A549 (cell line): Measurements from ENCODE around the gene WFDC1. TPM values are rescaled to one million over a fixed set of nuclear protein-coding genes. Genes with fewer than 3 reads are reported as not detected.

Experiments used
- ATAC-seq, 2 experiments: fragments of 200-7000 bp in 1 of 2; fragments of >200 bp in 1 of 2; cut with Nextera tagmentation in 1 of 2; cut with Tn5 transposase in 1 of 2; 3 replicates each; pipeline versions ENCODE4 v1.8.0 to v1.9.1; 2018 to 2020; ENCODE audit warnings: mild to moderate bottlenecking in 1 of 2, moderate library complexity in 1 of 2
- CTCF ChIA-PET: fragments of 300-600 bp; sonication (Branson Sonifier 250); formaldehyde crosslinking; extraction: SDS; loops from one replicate; lab custom pipeline; 2021; ENCODE audit warnings: antibody characterized with exemption, inconsistent platforms; lab: Yijun Ruan, JAX
- POLR2A ChIA-PET: fragments of 350-600 bp; formaldehyde crosslinking; extraction: SDS; loops from one replicate; lab custom pipeline; 2021; ENCODE audit warnings: antibody characterized with exemption, inconsistent platforms; lab: Yijun Ruan, JAX
- DNase-seq, 2 experiments: peaks; one replicate each; pipeline versions ENCODE4 v3.0.0 to v3.0.0-alpha.2; 2011 to 2016; ENCODE audit warnings: low read depth in 1 of 2, low spot score in 1 of 2
- FAIRE-seq: peaks from 2 replicates; lab custom pipeline; 2011; peaks lifted over from hg19 to GRCh38; lab: Jason Lieb, UNC
- H3K27ac ChIP-seq, 2 experiments: fragments of >200 bp; sonication (Bioruptor Twin); formaldehyde crosslinking; 3 replicates each; pipeline ENCODE4 v1.5.1; 2016 to 2017
- H3K4me1 ChIP-seq: fragments of >200 bp; sonication (Bioruptor Twin); formaldehyde crosslinking; 3 replicates; pipeline ENCODE4 v1.6.1; 2016
- H3K4me2 ChIP-seq: fragments of >200 bp; sonication (Bioruptor Twin); formaldehyde crosslinking; 3 replicates; pipeline ENCODE4 v1.6.1; 2016
- H3K4me3 ChIP-seq: fragments of >200 bp; sonication (Bioruptor Twin); formaldehyde crosslinking; 3 replicates; pipeline ENCODE4 v1.5.1; 2016
- H3K9me3 ChIP-seq: fragments of >200 bp; sonication (Bioruptor Twin); formaldehyde crosslinking; 3 replicates; pipeline ENCODE4 v1.6.1; 2016
- BCL3 ChIP-seq: fragments of >200 bp; sonication (Bioruptor Twin); formaldehyde crosslinking; IDR thresholded peaks from 3 replicates; pipeline ENCODE4 v1.6.1; 2016
- CBX2 ChIP-seq: fragments of 200-600 bp; sonication (generic); IDR thresholded peaks from 2 replicates; pipeline ENCODE4 v1.6.1; 2016; ENCODE audit warnings: low read depth, mild to moderate bottlenecking, borderline replicate concordance
- CBX8 ChIP-seq: fragments of 200-600 bp; sonication (generic); IDR thresholded peaks from 2 replicates; pipeline ENCODE4 v1.6.1; 2016
- CTCF ChIP-seq: fragments of >200 bp; sonication (Bioruptor Twin); formaldehyde crosslinking; IDR thresholded peaks from 3 replicates; pipeline ENCODE4 v1.5.1; 2016
- EHF ChIP-seq: fragments of 250-450 bp; sonication (Bioruptor Pico); IDR thresholded peaks from 2 replicates; pipeline ENCODE4 v1.5.0; 2020; ENCODE audit warnings: mild to moderate bottlenecking
- ELK1 ChIP-seq: fragments of 150-350 bp; IDR thresholded peaks from 2 replicates; pipeline ENCODE4 v1.6.1; 2014; ENCODE audit warnings: low read depth, mild to moderate bottlenecking, low read length
- EP300 ChIP-seq, 2 experiments: fragments of >200 bp; sonication (Bioruptor Twin); formaldehyde crosslinking; IDR thresholded peaks; 2 replicates in 1 of 2; 3 replicates in 1 of 2; pipeline ENCODE4 v1.6.1; 2016 to 2017
- ESRRA ChIP-seq: fragments of 150-350 bp; IDR thresholded peaks from 2 replicates; pipeline ENCODE4 v1.6.1; 2014; ENCODE audit warnings: mild to moderate bottlenecking, low read length, borderline replicate concordance
- FOSL2 ChIP-seq, 2 experiments: fragments of 450-650 bp in 1 of 2; fragments of >200 bp in 1 of 2; sonication (Bioruptor Twin) in 1 of 2; formaldehyde crosslinking; IDR thresholded peaks; 2 replicates each; pipeline versions ENCODE4 v1.5.0 to v1.6.1; 2016 to 2020; ENCODE audit warnings: mild to moderate bottlenecking in 1 of 2, moderate library complexity in 1 of 2
- FOXS1 ChIP-seq: fragments of 250-450 bp; sonication (Bioruptor Pico); IDR thresholded peaks from 2 replicates; pipeline ENCODE4 v1.5.0; 2020; ENCODE audit warnings: mild to moderate bottlenecking, moderate library complexity
- GATA3 ChIP-seq: IDR thresholded peaks from 2 replicates; pipeline ENCODE4 v1.6.1; 2012; ENCODE audit warnings: borderline replicate concordance
- HOXB5 ChIP-seq: fragments of 250-450 bp; sonication (Bioruptor Pico); IDR thresholded peaks from 2 replicates; pipeline ENCODE4 v1.5.0; 2020; ENCODE audit warnings: mild to moderate bottlenecking, moderate library complexity
- JUN ChIP-seq, 2 experiments: fragments of >200 bp; sonication (Bioruptor Twin); formaldehyde crosslinking; IDR thresholded peaks; 2 replicates in 1 of 2; 3 replicates in 1 of 2; pipeline ENCODE4 v1.6.1; 2016 to 2017
- KDM1A ChIP-seq: fragments of 200-600 bp; sonication (generic); IDR thresholded peaks from 2 replicates; pipeline ENCODE4 v1.6.1; 2016; ENCODE audit warnings: low read depth, mild to moderate bottlenecking
- KDM5A ChIP-seq: fragments of 200-600 bp; sonication (generic); IDR thresholded peaks from 2 replicates; pipeline ENCODE4 v1.6.1; 2016; ENCODE audit warnings: antibody characterized with exemption, mild to moderate bottlenecking
- MAX ChIP-seq: IDR thresholded peaks from 2 replicates; pipeline ENCODE4 v1.6.1; 2012
- MYC ChIP-seq: IDR thresholded peaks from 2 replicates; pipeline ENCODE4 v1.6.1; 2012; ENCODE audit warnings: mild to moderate bottlenecking, inconsistent platforms, low read length, improper control_type of control experiment, borderline replicate concordance
- NR3C1 ChIP-seq: fragments of >200 bp; sonication (Bioruptor Twin); formaldehyde crosslinking; IDR thresholded peaks from 3 replicates; pipeline ENCODE4 v1.6.1; 2017
- PHF8 ChIP-seq: fragments of 200-600 bp; sonication (generic); IDR thresholded peaks from 2 replicates; pipeline ENCODE4 v1.6.1; 2016; ENCODE audit warnings: low read depth, mild to moderate bottlenecking, antibody characterized with exemption, moderate library complexity, borderline replicate concordance
- POLR2AphosphoS2 ChIP-seq: conservative IDR thresholded peaks from 2 replicates; pipeline ENCODE4 v1.6.1; 2012; ENCODE audit warnings: low read length, improper control_type of control experiment, inconsistent platforms
- RARB ChIP-seq: fragments of 250-450 bp; sonication (Bioruptor Pico); IDR thresholded peaks from 2 replicates; pipeline ENCODE4 v1.8.0; 2021; ENCODE audit warnings: mild to moderate bottlenecking, moderate library complexity
- RCOR1 ChIP-seq: fragments of 150-350 bp; IDR thresholded peaks from 2 replicates; pipeline ENCODE4 v1.6.1; 2014; ENCODE audit warnings: antibody characterized with exemption, low read length, low read depth
- RFX5 ChIP-seq: fragments of 450-650 bp; IDR thresholded peaks from 2 replicates; pipeline ENCODE4 v1.7.1; 2014; ENCODE audit warnings: antibody characterized with exemption, mild to moderate bottlenecking, moderate library complexity
- RNF2 ChIP-seq: fragments of 200-600 bp; sonication (generic); IDR thresholded peaks from 2 replicates; pipeline ENCODE4 v1.6.1; 2016; ENCODE audit warnings: low read depth, mild to moderate bottlenecking, antibody characterized with exemption, moderate library complexity, borderline replicate concordance
- TFCP2L1 ChIP-seq: fragments of 250-450 bp; sonication (Bioruptor Pico); IDR thresholded peaks from 2 replicates; pipeline ENCODE4 v1.5.0; 2021; ENCODE audit warnings: mild to moderate bottlenecking
- USF2 ChIP-seq: fragments of 450-650 bp; IDR thresholded peaks from 2 replicates; pipeline ENCODE4 v1.6.1; 2014; ENCODE audit warnings: antibody characterized with exemption
- ZC3H11A ChIP-seq: fragments of 450-650 bp; IDR thresholded peaks from 2 replicates; pipeline ENCODE4 v1.6.1; 2014; ENCODE audit warnings: antibody characterized with exemption, mild to moderate bottlenecking
- ZFP36 ChIP-seq: fragments of 450-650 bp; IDR thresholded peaks from 2 replicates; pipeline ENCODE4 v1.6.1; 2014; ENCODE audit warnings: borderline replicate concordance; ENCODE audit not compliant: partially characterized antibody
- ZNF302 ChIP-seq: fragments of 250-450 bp; sonication (Bioruptor Pico); IDR thresholded peaks from 2 replicates; pipeline ENCODE4 v1.9.0; 2021; ENCODE audit warnings: inconsistent platforms, mild to moderate bottlenecking, moderate library complexity
- WGBS: methylation state at CpG from one replicate; pipeline ENCODE4 v1.1.6; 2017; ENCODE audit errors: missing lambda C conversion rate; 5-methylcytosine and 5-hydroxymethylcytosine counted together
- polyA plus RNA-seq, 4 experiments: library from polyadenylated mRNA; depleted of rRNA in 3 of 4; stranded (reverse); fragments of >200 nt; fragmentation: RNase III in 1 of 4; extraction: RNeasy Plus Mini Kit Qiagen cat#74134 plus additional on column Dnase treatment in 1 of 4; gene quantifications; 2 replicates in 3 of 4; 3 replicates in 1 of 4; pipeline ENCODE4 v1.2.3, GENCODE V29; 2011 to 2017

The WFDC1 gene
- polyA plus RNA-seq, 2 of the 4 experiments (the other 2 are of a cell fraction): not detected

GRCh38 chr16:84327926-84328505 lies 33.3 kb downstream of the WFDC1 start (continued):
- TF ChIP-seq ZFP36 (no peak), MAX (no peak), CBX8 (no peak), PHF8 (no peak)

- FAIRE-seq (no peak), ATAC-seq (no peak), DNase-seq (no peak)
- Histone ChIP-seq H3K9me3 (peaks cover 23% of the 10 kb centered on the region), H3K4me1 (no peaks in the 10 kb centered on the region), H3K4me3 (no peak overlapping the region), H3K4me2 (no peak overlapping the region), H3K27ac (no peak overlapping the region)
- no peak for TF ChIP-seq NR3C1
- TF ChIP-seq BCL3: no peak
- no peak for TF ChIP-seq ELK1
- TF ChIP-seq HOXB5 (CRISPR knock-in tag): no peak
- TF ChIP-seq RCOR1: no peak
- TF ChIP-seq KDM1A: no peak
- TF ChIP-seq FOXS1 (CRISPR knock-in tag): no peak
- TF ChIP-seq RARB (CRISPR knock-in tag): no peak
- no peak for TF ChIP-seq RFX5
- TF ChIP-seq EHF (CRISPR knock-in tag): no peak
- no peak for TF ChIP-seq FOSL2 (IDR thresholded peaks at IDR 0.05)
- no peak for TF ChIP-seq FOSL2 (CRISPR knock-in tag; IDR thresholded peaks at IDR 0.05)
- no peak for TF ChIP-seq POLR2AphosphoS2
- TF ChIP-seq ZNF302 (CRISPR knock-in tag): no peak
- TF ChIP-seq CBX2: no peak
- no peak for TF ChIP-seq PHF8
- TF ChIP-seq KDM5A: no peak
- ChIA-PET POLR2A (no interaction called here), CTCF (interaction anchor here (1.1 to 1.4 kb wide), 2 partner anchors 29 to 52 kb away, joined by 3 read pairs; no protein-coding TSS in a partner anchor)
- WGBS: 75% methylated on average over 8 of the region's 8 CpGs
Measured at GRCh38 chr16:84329016-84329415, 34.3 kb downstream of the WFDC1 start.

- ChIA-PET POLR2A (no interaction called here), CTCF (interaction anchor here (0.8 kb wide), 1 partner anchor 23 kb away, joined by 3 read pairs; no protein-coding TSS in a partner anchor)
- no peak for TF ChIP-seq ZC3H11A
- TF ChIP-seq JUN (IDR thresholded peaks at IDR 0.05): no peak
- no peak for TF ChIP-seq GATA3
- no peak for TF ChIP-seq EP300 (IDR thresholded peaks at IDR 0.05)
- no peak for TF ChIP-seq CTCF
- TF ChIP-seq TFCP2L1 (CRISPR knock-in tag): no peak
- no peak for TF ChIP-seq ESRRA
- TF ChIP-seq RNF2: no peak
- TF ChIP-seq KDM1A: no peak
- TF ChIP-seq MYC: no peak
- TF ChIP-seq KDM5A: no peak
- TF ChIP-seq PHF8: no peak
- no peak for TF ChIP-seq USF2
- 68% methylated on average over 18 of the region's 18 CpGs for WGBS
- DNase-seq: no peak
- no peak for ATAC-seq
- FAIRE-seq: no peak
- peaks cover 23% of the 10 kb centered on the region for H3K9me3 ChIP-seq
- H3K4me1 ChIP-seq: no peaks in the 10 kb centered on the region
- H3K4me3 ChIP-seq: no peak overlapping the region
- no peak overlapping the region for H3K27ac ChIP-seq
- H3K4me2 ChIP-seq: no peak overlapping the region
Measured at GRCh38 chr16:84329843-84330684, 35.4 kb downstream of the WFDC1 start.
